ENCODE data around the gene ZSCAN5A. TPM values are rescaled to one million over a fixed set of nuclear protein-coding genes. Genes with fewer than 3 reads are reported as not detected.
A peak's percentile ranks its signal among the peaks of the same experiment; 100 is the strongest.

ZSCAN5A gene
- total and polyA plus RNA-seq, 9 of the 15 experiments (the other 6 are each of a cell fraction or from before 2014, with no cell fraction given): 5.8 to 15.3 (median 11.8) TPM

DNA sequence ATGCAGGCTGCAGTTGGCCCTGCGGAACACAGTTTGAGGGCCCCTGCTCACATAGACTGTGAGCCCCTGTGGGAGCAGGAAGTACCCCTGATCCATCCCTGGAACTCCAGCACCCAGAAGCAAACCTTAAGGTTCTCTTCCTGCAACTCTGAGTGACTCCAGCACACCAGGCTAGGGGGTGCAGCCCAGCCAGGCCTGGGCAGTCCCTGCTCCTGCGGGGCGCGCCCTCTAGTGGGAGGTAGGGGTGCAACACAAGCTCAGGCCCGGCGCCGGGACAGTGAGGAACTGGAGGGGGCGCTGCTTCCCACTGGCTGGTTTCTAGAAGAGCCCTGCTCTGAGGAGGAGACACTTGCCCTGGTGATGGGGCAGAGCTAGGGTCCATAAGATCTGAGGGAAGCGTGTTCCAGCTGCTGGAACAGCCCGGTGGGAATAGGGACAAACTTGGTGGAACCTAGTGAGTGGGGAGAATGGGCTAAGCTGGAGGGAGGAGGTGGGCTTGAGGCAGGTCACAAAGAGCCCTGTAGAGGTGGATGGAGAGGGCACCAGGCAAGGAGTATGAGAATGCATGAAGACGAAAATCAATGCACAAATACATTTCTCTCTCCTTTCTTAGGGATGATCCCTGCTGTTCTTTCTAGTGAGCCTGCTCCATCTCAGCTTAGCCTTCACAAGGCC, 5.0 kb downstream of the ZSCAN5A start (continued):
- TF ChIP-seq, protein P1, sequence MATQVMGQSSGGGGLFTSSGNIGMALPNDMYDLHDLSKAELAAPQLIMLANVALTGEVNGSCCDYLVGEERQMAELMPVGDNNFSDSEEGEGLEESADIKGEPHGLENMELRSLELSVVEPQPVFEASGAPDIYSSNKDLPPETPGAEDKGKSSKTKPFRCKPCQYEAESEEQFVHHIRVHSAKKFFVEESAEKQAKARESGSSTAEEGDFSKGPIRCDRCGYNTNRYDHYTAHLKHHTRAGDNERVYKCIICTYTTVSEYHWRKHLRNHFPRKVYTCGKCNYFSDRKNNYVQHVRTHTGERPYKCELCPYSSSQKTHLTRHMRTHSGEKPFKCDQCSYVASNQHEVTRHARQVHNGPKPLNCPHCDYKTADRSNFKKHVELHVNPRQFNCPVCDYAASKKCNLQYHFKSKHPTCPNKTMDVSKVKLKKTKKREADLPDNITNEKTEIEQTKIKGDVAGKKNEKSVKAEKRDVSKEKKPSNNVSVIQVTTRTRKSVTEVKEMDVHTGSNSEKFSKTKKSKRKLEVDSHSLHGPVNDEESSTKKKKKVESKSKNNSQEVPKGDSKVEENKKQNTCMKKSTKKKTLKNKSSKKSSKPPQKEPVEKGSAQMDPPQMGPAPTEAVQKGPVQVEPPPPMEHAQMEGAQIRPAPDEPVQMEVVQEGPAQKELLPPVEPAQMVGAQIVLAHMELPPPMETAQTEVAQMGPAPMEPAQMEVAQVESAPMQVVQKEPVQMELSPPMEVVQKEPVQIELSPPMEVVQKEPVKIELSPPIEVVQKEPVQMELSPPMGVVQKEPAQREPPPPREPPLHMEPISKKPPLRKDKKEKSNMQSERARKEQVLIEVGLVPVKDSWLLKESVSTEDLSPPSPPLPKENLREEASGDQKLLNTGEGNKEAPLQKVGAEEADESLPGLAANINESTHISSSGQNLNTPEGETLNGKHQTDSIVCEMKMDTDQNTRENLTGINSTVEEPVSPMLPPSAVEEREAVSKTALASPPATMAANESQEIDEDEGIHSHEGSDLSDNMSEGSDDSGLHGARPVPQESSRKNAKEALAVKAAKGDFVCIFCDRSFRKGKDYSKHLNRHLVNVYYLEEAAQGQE (IDR thresholded peaks at IDR 0.05; ENCODE audit: borderline replicate concordance): peak; percentile 82
- TF ChIP-seq, protein P1 (CRISPR knock-in tag; IDR thresholded peaks at IDR 0.05; ENCODE audit: low read depth): no peak
- TF ChIP-seq ZNF644 (tag; IDR thresholded peaks at IDR 0.05; ENCODE audit: low read depth) (no peak), NFIX (CRISPR knock-in tag; IDR thresholded peaks at IDR 0.05; ENCODE audit: low read depth) (no peak), SPI1 (IDR thresholded peaks at IDR 0.05; ENCODE audit: borderline replicate concordance, low read depth, low read length) (peak; percentile 56; the same call in 1 of the 2 replicates), ZNF212 (CRISPR knock-in tag; IDR thresholded peaks at IDR 0.05) (no peak), MTF1 (CRISPR knock-in tag; IDR thresholded peaks at IDR 0.05; ENCODE audit: borderline replicate concordance) (no peak), COPS2 (conservative IDR thresholded peaks at IDR 0.05) (no peak), TCF3 (CRISPR knock-in tag; IDR thresholded peaks at IDR 0.05) (0 out of 2 replicates have a peak, but pooled peaks have one; percentile 31), FOSL1 (tag; conservative IDR thresholded peaks at IDR 0.05) (no peak), ZBTB8A (IDR thresholded peaks at IDR 0.05; ENCODE audit: partially characterized antibody) (no peak), JUNB (CRISPR knock-in tag; conservative IDR thresholded peaks at IDR 0.05) (no peak), TFAP4 (CRISPR knock-in tag; IDR thresholded peaks at IDR 0.05; ENCODE audit: borderline replicate concordance) (peak; percentile 59; the same call in 1 of the 2 replicates), ZNF239 (CRISPR knock-in tag; IDR thresholded peaks at IDR 0.05) (no peak)
- TF ChIP-seq, protein P2, sequence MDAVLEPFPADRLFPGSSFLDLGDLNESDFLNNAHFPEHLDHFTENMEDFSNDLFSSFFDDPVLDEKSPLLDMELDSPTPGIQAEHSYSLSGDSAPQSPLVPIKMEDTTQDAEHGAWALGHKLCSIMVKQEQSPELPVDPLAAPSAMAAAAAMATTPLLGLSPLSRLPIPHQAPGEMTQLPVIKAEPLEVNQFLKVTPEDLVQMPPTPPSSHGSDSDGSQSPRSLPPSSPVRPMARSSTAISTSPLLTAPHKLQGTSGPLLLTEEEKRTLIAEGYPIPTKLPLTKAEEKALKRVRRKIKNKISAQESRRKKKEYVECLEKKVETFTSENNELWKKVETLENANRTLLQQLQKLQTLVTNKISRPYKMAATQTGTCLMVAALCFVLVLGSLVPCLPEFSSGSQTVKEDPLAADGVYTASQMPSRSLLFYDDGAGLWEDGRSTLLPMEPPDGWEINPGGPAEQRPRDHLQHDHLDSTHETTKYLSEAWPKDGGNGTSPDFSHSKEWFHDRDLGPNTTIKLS (IDR thresholded peaks at IDR 0.05; ENCODE audit: borderline replicate concordance, low read depth): no peak

Measured in K562 (cell line).